Airway epithelial cell (primary cell): ENCODE data around the gene STRADB. TPM values are rescaled to one million over a fixed set of nuclear protein-coding genes. Genes with fewer than 3 reads are reported as not detected.

Experiments
- total RNA-seq: library from RNA; depleted of rRNA; stranded (reverse); fragments of >200 nt; gene quantifications from 2 replicates; pipeline ENCODE4 v1.2.3, GENCODE V29; 2015

Gene STRADB, protein sequence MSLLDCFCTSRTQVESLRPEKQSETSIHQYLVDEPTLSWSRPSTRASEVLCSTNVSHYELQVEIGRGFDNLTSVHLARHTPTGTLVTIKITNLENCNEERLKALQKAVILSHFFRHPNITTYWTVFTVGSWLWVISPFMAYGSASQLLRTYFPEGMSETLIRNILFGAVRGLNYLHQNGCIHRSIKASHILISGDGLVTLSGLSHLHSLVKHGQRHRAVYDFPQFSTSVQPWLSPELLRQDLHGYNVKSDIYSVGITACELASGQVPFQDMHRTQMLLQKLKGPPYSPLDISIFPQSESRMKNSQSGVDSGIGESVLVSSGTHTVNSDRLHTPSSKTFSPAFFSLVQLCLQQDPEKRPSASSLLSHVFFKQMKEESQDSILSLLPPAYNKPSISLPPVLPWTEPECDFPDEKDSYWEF
- 13.2 and 17.8 TPM in 2 replicates for total RNA-seq

DNA sequence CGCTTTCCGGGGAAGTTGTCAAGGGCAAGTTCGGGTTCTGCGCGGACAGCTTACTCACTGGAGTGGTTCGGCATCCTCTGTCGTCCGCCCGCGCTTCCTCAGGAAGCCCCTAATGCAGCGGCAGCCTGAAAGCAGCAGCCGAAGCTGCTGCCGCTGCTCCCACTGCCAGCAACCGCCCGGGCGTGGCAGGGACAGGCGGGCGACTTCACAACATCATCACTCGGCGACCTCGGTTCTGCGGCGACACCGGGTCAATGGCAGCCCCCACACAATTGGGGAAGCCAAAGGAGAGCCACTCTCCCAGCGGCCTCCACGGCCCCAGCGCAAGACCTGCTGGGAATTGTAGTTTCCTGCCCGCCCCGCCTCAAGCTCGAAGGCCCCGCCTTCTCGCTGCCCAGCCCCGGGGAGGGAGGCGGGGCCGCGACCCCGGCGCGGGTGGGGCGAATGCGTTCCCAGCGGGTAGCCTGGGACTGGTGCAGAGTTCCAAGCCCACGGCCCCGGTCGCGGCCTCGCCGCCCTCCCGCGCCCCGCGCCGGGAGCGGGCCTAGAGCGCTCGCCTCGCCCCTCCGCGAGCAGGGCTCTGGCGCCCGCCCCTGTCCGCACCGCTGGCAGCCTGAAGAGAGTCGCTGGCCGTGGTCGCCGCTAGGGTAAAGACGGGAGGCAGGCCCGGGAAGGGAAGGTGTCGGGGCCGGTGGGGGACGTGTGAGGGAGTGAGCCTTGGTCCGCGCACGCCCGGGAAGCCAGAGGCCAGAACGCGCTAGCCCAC is at the start of gene STRADB, which contains the start of gene TRAK2:
TSS of gene STRADB (plus strand) at position 449 of the 766 bp plus-strand sequence. CDS start 3,101 bp downstream, outside the sequence.
TSS of gene TRAK2 (minus strand) at position 167 of the 766 bp plus-strand sequence. CDS start 30,951 bp downstream, outside the sequence.

Other genes starting within 250 kb of the STRADB start
- 7.5 and 9.2 TPM in 2 replicates for gene CASP8, start 191.2 kb upstream of the STRADB start, total RNA-seq
- not detected in 2 replicates for gene FLACC1, start 94.4 kb upstream of the STRADB start, total RNA-seq
- 6.7 and 6.8 TPM in 2 replicates for gene TRAK2, start 282 bp upstream of the STRADB start, total RNA-seq
- gene TMEM237, start 191.8 kb downstream of the STRADB start, total RNA-seq = 44.0 and 44.4 TPM in 2 replicates
- 0.35 TPM in 1 of 2 replicates, not detected in the other for gene MPP4, start 246.9 kb downstream of the STRADB start, total RNA-seq